ENCODE results near the gene ZDHHC8. TPM values are rescaled to one million over a fixed set of nuclear protein-coding genes. Genes with fewer than 3 reads are reported as not detected.

Gene ZDHHC8
- total RNA-seq, 4 donors from 2014 or later: 14.7 to 56.5 (median 17.1) TPM

DNA sequence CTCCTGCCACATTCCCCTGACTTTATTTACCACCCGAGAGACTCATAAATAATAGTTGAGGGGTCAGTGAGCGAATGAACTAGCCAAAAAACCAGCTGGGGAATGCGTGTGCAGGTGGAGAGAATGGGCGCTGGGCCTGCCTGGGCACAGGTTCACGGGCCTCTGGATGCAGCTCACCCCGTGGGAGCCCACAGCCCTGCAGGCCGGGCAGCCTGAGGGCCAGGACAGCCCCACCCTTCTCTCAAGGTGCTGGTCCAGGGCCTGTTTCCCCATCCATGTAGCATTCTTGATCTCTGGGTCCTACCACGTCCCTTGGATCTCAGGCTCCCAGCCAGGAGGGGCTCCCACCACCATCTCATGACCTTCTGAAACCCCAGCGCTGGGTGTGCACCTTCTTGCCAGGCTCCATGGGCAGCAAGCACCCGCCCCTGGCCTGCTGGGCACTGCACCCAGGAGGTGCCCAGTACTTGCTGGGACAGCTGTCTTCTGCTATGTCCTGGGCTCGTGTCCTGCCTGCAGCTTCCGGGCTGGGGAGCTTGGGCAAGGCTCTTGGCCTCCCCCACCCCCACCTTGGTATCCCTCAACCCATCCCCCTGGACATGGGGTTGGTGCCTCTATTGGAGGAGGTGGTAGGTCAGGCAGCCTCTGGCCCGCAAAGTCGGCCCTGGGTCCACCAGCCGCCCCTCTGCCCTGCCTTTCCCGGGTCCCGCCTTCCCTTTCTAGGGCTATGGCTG lies 62.3 kb downstream of the ZDHHC8 start:
- H3K4me3 ChIP-seq: no peak overlapping the region
- in situ Hi-C loops (cut with MboI; ENCODE audit: low pct_ligation_motif_present in 1 of 4, low pct_unique_long_range_greater_than_20kb in 1 of 4, low sequenced_read_pairs in 3 of 4) (no loop called here), intact Hi-C loops (cut with DNase I; ENCODE audit: low total_unique reads) (no loop called here)
- H3K9me3 ChIP-seq: no peaks in the 10 kb centered on the region
- TF ChIP-seq EP300 (IDR thresholded peaks at IDR 0.05; ENCODE audit: low read depth) (no peak), POLR2A (IDR thresholded peaks at IDR 0.05) (no peak), POLR2AphosphoS5 (IDR thresholded peaks at IDR 0.05) (no peak)
- TF ChIP-seq, protein P1, sequence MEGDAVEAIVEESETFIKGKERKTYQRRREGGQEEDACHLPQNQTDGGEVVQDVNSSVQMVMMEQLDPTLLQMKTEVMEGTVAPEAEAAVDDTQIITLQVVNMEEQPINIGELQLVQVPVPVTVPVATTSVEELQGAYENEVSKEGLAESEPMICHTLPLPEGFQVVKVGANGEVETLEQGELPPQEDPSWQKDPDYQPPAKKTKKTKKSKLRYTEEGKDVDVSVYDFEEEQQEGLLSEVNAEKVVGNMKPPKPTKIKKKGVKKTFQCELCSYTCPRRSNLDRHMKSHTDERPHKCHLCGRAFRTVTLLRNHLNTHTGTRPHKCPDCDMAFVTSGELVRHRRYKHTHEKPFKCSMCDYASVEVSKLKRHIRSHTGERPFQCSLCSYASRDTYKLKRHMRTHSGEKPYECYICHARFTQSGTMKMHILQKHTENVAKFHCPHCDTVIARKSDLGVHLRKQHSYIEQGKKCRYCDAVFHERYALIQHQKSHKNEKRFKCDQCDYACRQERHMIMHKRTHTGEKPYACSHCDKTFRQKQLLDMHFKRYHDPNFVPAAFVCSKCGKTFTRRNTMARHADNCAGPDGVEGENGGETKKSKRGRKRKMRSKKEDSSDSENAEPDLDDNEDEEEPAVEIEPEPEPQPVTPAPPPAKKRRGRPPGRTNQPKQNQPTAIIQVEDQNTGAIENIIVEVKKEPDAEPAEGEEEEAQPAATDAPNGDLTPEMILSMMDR (IDR thresholded peaks at IDR 0.05): no peak
- WGBS, 2 donors (ENCODE audit: low coverage in 1 of 2): 74% methylated on average over 17 of the region's 17 CpGs; no CpG with 5 or more reads in 1 of the 2 donors
- H3K4me1 ChIP-seq: no peaks in the 10 kb centered on the region
- no peak overlapping the region for H3K27ac ChIP-seq
- no peaks in the 10 kb centered on the region for H3K27me3 ChIP-seq
- DNase-seq: no peak
- H3K36me3 ChIP-seq: no peaks in the 10 kb centered on the region

DNA sequence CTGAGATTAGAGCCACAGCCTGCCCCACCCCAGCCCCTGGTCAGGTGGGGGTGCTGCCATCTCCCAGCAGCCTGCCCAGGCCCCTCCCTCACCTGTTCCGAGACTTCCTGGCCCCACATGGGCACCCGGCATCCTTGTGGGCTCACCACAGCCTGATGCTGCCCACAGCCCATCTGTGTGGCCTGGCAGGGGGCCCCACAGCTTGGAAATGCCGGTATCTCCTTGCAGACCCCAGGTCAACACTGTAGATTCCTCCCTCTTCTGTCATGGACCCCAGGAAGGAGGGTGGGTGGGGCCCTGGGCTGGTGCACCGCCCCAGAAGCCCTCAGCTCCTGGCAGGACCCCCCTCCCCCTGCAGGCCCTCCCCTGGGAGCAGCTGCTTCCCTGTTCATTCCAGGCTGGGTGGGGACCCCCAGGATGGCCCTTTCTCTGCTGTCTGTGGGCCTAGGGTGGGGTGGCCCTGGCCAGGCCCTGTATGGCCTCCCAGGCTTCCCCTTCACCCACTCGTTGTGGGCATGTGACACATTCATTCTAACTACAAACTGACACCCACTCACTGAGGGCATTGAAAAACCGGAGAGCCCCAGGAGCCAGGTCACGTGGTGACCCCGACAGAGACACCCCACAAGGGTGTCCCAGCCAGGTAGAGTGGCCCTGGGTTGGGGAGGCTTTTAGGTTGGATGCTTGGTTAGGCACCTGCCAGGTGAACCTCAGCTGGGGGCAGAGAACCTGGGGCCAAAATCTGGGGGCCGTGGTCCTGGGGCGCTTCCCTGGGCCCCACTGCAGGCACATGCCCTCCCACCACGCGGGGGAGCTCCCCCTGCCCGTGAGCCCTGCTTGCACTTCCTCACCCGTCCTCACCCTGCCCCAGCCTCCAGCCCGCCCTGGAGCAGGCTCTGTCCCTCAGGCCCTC lies 63.3 kb downstream of the ZDHHC8 start:
- Histone ChIP-seq H3K27ac (no peak overlapping the region), H3K27me3 (no peaks in the 10 kb centered on the region), H3K4me1 (no peaks in the 10 kb centered on the region), H3K36me3 (no peaks in the 10 kb centered on the region), H3K9me3 (no peaks in the 10 kb centered on the region), H3K4me3 (no peak overlapping the region)
- WGBS, 2 donors (ENCODE audit: low coverage in 1 of 2): 67% methylated on average over 12 of the region's 15 CpGs; no CpG with 5 or more reads in 1 of the 2 donors
- in situ Hi-C loops (cut with MboI; ENCODE audit: low pct_ligation_motif_present in 1 of 4, low pct_unique_long_range_greater_than_20kb in 1 of 4, low sequenced_read_pairs in 3 of 4): no loop called here
- TF ChIP-seq EP300 (IDR thresholded peaks at IDR 0.05; ENCODE audit: low read depth) (no peak), POLR2AphosphoS5 (IDR thresholded peaks at IDR 0.05) (no peak), POLR2A (IDR thresholded peaks at IDR 0.05) (no peak)
- TF ChIP-seq, protein P1 (IDR thresholded peaks at IDR 0.05): no peak
- DNase-seq: no peak
- intact Hi-C loops (cut with DNase I; ENCODE audit: low total_unique reads): no loop called here

- no peaks in the 10 kb centered on the region for H3K4me1 ChIP-seq
- intact Hi-C loops (cut with DNase I; ENCODE audit: low total_unique reads): no loop called here
- TF ChIP-seq POLR2A (IDR thresholded peaks at IDR 0.05) (no peak), POLR2AphosphoS5 (IDR thresholded peaks at IDR 0.05) (no peak), EP300 (IDR thresholded peaks at IDR 0.05; ENCODE audit: low read depth) (no peak)
- TF ChIP-seq, protein P1 (IDR thresholded peaks at IDR 0.05): no peak
- no peak overlapping the region for H3K4me3 ChIP-seq
- H3K9me3 ChIP-seq: no peaks in the 10 kb centered on the region
- WGBS, 2 donors (ENCODE audit: low coverage in 1 of 2): 83% methylated on average over 18 of the region's 19 CpGs; no CpG with 5 or more reads in 1 of the 2 donors
- H3K27me3 ChIP-seq: no peaks in the 10 kb centered on the region
- no peak overlapping the region for H3K27ac ChIP-seq
- in situ Hi-C loops (cut with MboI; ENCODE audit: low pct_ligation_motif_present in 1 of 4, low pct_unique_long_range_greater_than_20kb in 1 of 4, low sequenced_read_pairs in 3 of 4): no loop called here
- DNase-seq: no peak
- H3K36me3 ChIP-seq: no peaks in the 10 kb centered on the region
These were observed 64.7 kb downstream of the ZDHHC8 start for GRCh38 chr22:20196094-20196842.

Small RNAs within 50 kb of the gene (small RNA-seq; reads per million reads assigned to genes)
- gene MIR6816: 0 to 0.35 (median 0.21) reads per million in 4 donors
- gene RF00599: 0 reads per million in 4 donors

Other genes starting within 250 kb of the ZDHHC8 start
- 100 to 1,000 TPM in 1 of 4 donors, 10 to 100 TPM in 3; 58.5 to 103 (median 85.3) TPM for gene COMT, start 190.0 kb upstream of the ZDHHC8 start, total RNA-seq
- 10 to 100 TPM; 12.1 to 28.9 (median 21.6) TPM for gene TXNRD2, start 190.0 kb upstream of the ZDHHC8 start, total RNA-seq
- gene ARVCF, start 115.0 kb upstream of the ZDHHC8 start, total RNA-seq: 10 to 100 TPM; 15.3 to 81.6 (median 19.3) TPM
- 100 to 1,000 TPM in 1 of 4 donors, 10 to 100 TPM in 3; 32.9 to 101 (median 50.6) TPM for gene TANGO2, start 110.7 kb upstream of the ZDHHC8 start, total RNA-seq
- 100 to 1,000 TPM in 1 of 4 donors, 10 to 100 TPM in 3; 34.3 to 182 (median 64.7) TPM for gene DGCR8, start 51.6 kb upstream of the ZDHHC8 start, total RNA-seq
- gene RANBP1, start 15.7 kb upstream of the ZDHHC8 start, total RNA-seq: 100 to 1,000 TPM in 3 of 4 donors, 10 to 100 TPM in 1; 45.6 to 128 (median 106) TPM
- 10 to 100 TPM; 38.6 to 77.4 (median 46.5) TPM for gene TRMT2A, start 14.6 kb upstream of the ZDHHC8 start, total RNA-seq
- gene CCDC188, start 19.3 kb downstream of the ZDHHC8 start, total RNA-seq: under 1 TPM in 1 of 4 donors, not detected in 3; 0.41 TPM
- 10 to 100 TPM in 1 of 4 donors, 1 to 10 TPM in 1, under 1 TPM in 1, not detected in 1; 0.64 to 22.8 (median 3.0) TPM for gene RTN4R, start 136.5 kb downstream of the ZDHHC8 start, total RNA-seq
- gene DGCR6L, start 188.3 kb downstream of the ZDHHC8 start, total RNA-seq: 10 to 100 TPM; 27.7 to 52.3 (median 36.9) TPM